ENCODE measurements around the gene RPS8.

DNA sequence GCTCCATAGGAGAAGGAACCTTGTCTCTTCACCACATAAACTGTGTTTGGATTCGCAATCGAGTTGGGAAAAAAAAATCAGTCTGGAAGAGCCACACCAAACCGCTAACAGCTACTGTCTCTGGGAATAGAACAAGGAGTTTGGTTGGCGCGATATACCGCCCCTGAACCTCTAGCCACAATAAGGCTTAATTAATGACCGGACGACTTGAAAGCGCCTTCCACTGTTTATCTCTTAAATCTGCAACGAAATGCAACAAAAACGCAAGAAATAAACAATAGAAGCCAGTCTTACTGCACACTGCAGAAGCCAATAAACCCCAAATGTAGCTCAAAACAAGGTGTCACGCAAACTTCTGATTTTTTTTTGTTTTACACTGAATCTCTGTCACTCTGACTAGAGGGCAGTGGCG lies 43.9 kb downstream of the RPS8 start:
- TF ChIP-seq, protein P1, sequence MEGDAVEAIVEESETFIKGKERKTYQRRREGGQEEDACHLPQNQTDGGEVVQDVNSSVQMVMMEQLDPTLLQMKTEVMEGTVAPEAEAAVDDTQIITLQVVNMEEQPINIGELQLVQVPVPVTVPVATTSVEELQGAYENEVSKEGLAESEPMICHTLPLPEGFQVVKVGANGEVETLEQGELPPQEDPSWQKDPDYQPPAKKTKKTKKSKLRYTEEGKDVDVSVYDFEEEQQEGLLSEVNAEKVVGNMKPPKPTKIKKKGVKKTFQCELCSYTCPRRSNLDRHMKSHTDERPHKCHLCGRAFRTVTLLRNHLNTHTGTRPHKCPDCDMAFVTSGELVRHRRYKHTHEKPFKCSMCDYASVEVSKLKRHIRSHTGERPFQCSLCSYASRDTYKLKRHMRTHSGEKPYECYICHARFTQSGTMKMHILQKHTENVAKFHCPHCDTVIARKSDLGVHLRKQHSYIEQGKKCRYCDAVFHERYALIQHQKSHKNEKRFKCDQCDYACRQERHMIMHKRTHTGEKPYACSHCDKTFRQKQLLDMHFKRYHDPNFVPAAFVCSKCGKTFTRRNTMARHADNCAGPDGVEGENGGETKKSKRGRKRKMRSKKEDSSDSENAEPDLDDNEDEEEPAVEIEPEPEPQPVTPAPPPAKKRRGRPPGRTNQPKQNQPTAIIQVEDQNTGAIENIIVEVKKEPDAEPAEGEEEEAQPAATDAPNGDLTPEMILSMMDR (IDR thresholded peaks at IDR 0.05) = no peak
- no peak for TF ChIP-seq POLR2A (IDR thresholded peaks at IDR 0.05)
